Mucosa of descending colon (tissue), 3 donors: ENCODE data around the gene IFI44. TPM values are rescaled to one million over a fixed set of nuclear protein-coding genes. Genes with fewer than 3 reads are reported as not detected.

Source experiments
- ATAC-seq: fragments of 200-7000 bp; cut with Tn5 transposase; one replicate; pipeline ENCODE4 v1.9.1; 2020; ENCODE audit warnings: mild to moderate bottlenecking, moderate library complexity
- DNase-seq, 3 donors: peaks; one replicate each; pipeline ENCODE4 v3.0.0-alpha.2; 2020
- H3K36me3 ChIP-seq: fragments of 200-600 bp; one replicate; pipeline ENCODE4 v1.8.0; 2021; ENCODE audit warnings: low read depth, mild to moderate bottlenecking
- H3K4me1 ChIP-seq: fragments of 200-600 bp; one replicate; pipeline ENCODE4 v1.8.0; 2021; ENCODE audit warnings: low read depth, mild to moderate bottlenecking
- H3K4me3 ChIP-seq: fragments of 200-600 bp; one replicate; pipeline ENCODE4 v1.8.0; 2021; ENCODE audit warnings: mild to moderate bottlenecking
- H3K9me3 ChIP-seq: fragments of 200-600 bp; one replicate; pipeline ENCODE4 v1.8.0; 2021; ENCODE audit warnings: mild to moderate bottlenecking
- intact Hi-C, 2 donors: fragments of 100-400 bp; cut with DNase I in 1 of 2; cut with micrococcal nuclease in 1 of 2; formaldehyde crosslinking; loops; one replicate each; pipeline versions ENCODE4 v1.11.0 to v1.11.1; 2022; cut with DNase I, micrococcal nuclease
- total RNA-seq, 3 donors: library from RNA; stranded (reverse); fragmentation: NEBNext Ultra II Directional in 2 of 3; extraction: Animal tissue kit (Norgen Biotek cat#: 25700) in 2 of 3; gene quantifications; one replicate each; pipeline versions ENCODE4 v1.2.1 to v1.2.4, GENCODE V29; 2021 to 2023
- TF ChIP-seq, protein P1 (sequence below): fragments of 200-600 bp; IDR thresholded peaks from one replicate; pipeline ENCODE4 v1.8.0; 2022; ENCODE audit warnings: antibody characterized with exemption, mild to moderate bottlenecking
- donor health status: DM: no; HTN: no; CAD: no; lungs with moderate emphysema.
- donor health status: DM: no; HTN: no; CAD: no.
- donor health status: DM: no; HTN: yes; CAD: no.

The IFI44 gene
- total RNA-seq, 3 donors from 2014 or later, result 4.3 to 15.6 (median 8.1) TPM

GRCh38 chr1:78682496-78682895 lies 32.9 kb downstream of the IFI44 start:
- TF ChIP-seq, protein P1, sequence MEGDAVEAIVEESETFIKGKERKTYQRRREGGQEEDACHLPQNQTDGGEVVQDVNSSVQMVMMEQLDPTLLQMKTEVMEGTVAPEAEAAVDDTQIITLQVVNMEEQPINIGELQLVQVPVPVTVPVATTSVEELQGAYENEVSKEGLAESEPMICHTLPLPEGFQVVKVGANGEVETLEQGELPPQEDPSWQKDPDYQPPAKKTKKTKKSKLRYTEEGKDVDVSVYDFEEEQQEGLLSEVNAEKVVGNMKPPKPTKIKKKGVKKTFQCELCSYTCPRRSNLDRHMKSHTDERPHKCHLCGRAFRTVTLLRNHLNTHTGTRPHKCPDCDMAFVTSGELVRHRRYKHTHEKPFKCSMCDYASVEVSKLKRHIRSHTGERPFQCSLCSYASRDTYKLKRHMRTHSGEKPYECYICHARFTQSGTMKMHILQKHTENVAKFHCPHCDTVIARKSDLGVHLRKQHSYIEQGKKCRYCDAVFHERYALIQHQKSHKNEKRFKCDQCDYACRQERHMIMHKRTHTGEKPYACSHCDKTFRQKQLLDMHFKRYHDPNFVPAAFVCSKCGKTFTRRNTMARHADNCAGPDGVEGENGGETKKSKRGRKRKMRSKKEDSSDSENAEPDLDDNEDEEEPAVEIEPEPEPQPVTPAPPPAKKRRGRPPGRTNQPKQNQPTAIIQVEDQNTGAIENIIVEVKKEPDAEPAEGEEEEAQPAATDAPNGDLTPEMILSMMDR, result no peak
- Histone ChIP-seq H3K4me1 (no peaks in the 10 kb centered on the region), H3K4me3 (no peak overlapping the region), H3K9me3 (no peaks in the 10 kb centered on the region), H3K36me3 (no peaks in the 10 kb centered on the region)
- intact Hi-C loops, result loop anchor here in 1 of 2 donors (5.0 kb wide), 1 partner anchor 75 kb away; no protein-coding TSS in a partner anchor
- ATAC-seq (no peak), DNase-seq (no peak)

DNA sequence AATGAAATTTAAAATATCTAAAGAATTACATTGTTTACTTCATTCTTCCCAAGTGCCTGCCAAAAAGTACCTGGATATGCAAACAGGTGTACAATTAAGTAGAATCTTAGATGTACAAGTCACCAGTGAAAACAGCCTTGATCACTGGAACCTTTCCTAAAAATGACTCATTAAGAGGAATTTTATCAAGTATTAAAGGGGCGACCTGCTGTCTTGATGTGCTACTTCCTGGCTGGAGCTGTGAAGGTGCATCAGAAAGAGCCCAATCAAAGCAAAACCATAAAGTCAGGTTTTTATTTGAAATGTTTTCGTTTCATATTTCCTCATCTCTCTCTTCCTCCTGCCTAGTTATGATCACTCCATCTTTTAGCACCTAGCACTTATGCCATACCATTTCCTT lies 33.4 kb downstream of the IFI44 start:
- H3K4me3 ChIP-seq, result no peak overlapping the region
- ATAC-seq (no peak), DNase-seq (no peak)
- TF ChIP-seq, protein P1, result no peak
- H3K36me3 ChIP-seq, result no peaks in the 10 kb centered on the region
- intact Hi-C loops, result loop anchor here in 1 of 2 donors (5.0 kb wide), 1 partner anchor 76 kb away; no protein-coding TSS in a partner anchor
- H3K4me1 ChIP-seq, result no peaks in the 10 kb centered on the region
- no peaks in the 10 kb centered on the region for H3K9me3 ChIP-seq

DNA sequence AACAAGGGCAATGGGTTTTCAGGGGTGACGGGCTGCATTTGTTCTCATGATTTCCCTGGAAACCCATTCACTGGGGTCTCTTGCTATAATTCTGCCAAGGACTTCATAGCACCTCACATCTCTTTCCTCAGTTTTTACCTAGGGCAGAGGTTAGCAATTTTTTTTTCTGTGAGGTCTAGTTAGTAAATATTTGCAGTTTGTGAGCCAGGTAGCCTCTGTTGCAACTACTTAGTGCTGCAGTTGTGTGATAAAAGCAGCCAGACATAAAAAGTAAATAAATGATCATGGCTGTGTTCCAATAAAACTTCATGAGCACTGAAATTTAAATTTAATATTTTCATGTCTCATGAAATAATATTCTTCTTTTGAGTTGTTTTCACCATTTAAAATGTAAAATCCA lies 37.7 kb downstream of the IFI44 start:
- no peak for DNase-seq
- no peaks in the 10 kb centered on the region for H3K36me3 ChIP-seq
- intact Hi-C loops, result no loop called here
- no peak overlapping the region for H3K4me3 ChIP-seq
- TF ChIP-seq, protein P1, result no peak
- no peaks in the 10 kb centered on the region for H3K4me1 ChIP-seq
- H3K9me3 ChIP-seq, result no peaks in the 10 kb centered on the region
- no peak for ATAC-seq

DNA sequence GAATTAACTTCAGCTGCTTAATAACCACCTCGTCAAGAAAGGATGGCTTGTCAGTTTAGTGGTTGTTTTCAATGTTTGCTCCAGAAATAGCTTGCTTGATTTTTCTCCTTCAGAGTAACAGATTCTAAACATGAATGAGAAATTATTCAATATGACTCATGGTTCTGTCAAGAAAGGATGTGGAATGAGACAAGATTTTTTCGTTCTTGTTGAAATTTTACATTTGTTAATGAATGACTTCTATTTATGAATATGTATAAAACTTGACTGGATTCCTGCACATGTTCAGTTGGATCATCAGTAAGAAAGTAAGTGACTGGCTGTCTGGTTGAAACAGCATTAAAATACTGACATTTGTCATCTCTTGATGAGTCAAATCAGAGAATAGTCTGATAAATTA lies 38.3 kb downstream of the IFI44 start:
- Histone ChIP-seq H3K9me3 (no peaks in the 10 kb centered on the region), H3K4me3 (no peak overlapping the region), H3K4me1 (no peaks in the 10 kb centered on the region), H3K36me3 (no peaks in the 10 kb centered on the region)
- intact Hi-C loops, result no loop called here
- no peak for DNase-seq
- no peak for ATAC-seq
- TF ChIP-seq, protein P1, result no peak

GRCh38 chr1:78688697-78689096 lies 39.1 kb downstream of the IFI44 start:
- TF ChIP-seq, protein P1, result no peak
- intact Hi-C loops, result no loop called here

DNA sequence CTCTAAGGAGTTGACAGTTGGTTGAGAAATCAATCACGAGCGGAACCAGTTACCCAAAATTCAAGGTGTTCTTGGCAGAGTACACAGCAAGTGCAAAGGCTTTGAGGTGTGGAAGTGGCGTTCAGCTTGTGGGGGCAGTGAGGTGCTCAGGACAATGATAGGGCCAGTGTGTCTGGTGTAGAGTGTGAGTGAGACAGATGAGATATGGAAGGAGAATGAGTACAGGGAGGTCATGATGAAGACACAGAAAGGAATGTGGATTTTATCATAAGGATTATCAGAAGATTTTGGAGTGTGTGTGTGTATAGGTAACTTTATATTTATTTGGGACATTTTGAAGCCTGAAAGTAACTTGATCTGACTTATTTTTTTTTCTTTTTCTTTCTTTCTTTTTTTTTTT lies 40.9 kb downstream of the IFI44 start:
- TF ChIP-seq, protein P1, result no peak
- Histone ChIP-seq H3K4me1 (no peaks in the 10 kb centered on the region), H3K4me3 (no peak overlapping the region), H3K9me3 (no peaks in the 10 kb centered on the region), H3K36me3 (no peaks in the 10 kb centered on the region)
- no peak for ATAC-seq
- DNase-seq, result no peak
- intact Hi-C loops, result no loop called here

More at GRCh38 chr1:78688697-78689096, 39.1 kb downstream of the IFI44 start:
- Histone ChIP-seq H3K4me3 (no peak overlapping the region), H3K9me3 (no peaks in the 10 kb centered on the region), H3K36me3 (no peaks in the 10 kb centered on the region), H3K4me1 (no peaks in the 10 kb centered on the region)
- DNase-seq, result no peak
- no peak for ATAC-seq
